HEK293 (cell line): ENCODE measurements around the gene PSTPIP1.

Experiments used
- KLF10 ChIP-seq: fragments of 450-650 bp; IDR thresholded peaks from 2 replicates; pipeline ENCODE4 v1.5.1; 2018; ENCODE audit warnings: missing biosample characterization, mild to moderate bottlenecking, missing genetic modification characterization
- KLF9 ChIP-seq: fragments of 450-650 bp; formaldehyde crosslinking; IDR thresholded peaks from 2 replicates; pipeline ENCODE4 v1.5.1; 2016; ENCODE audit warnings: missing biosample characterization, missing genetic modification characterization, low read depth
- PRDM6 ChIP-seq: fragments of 450-650 bp; formaldehyde crosslinking; IDR thresholded peaks from 2 replicates; pipeline ENCODE4 v1.5.1; 2017; ENCODE audit warnings: missing biosample characterization, missing genetic modification characterization
- SP2 ChIP-seq: fragments of 450-650 bp; formaldehyde crosslinking; IDR thresholded peaks from 2 replicates; pipeline ENCODE4 v1.5.1; 2016; ENCODE audit warnings: missing biosample characterization, missing genetic modification characterization
- SP3 ChIP-seq: fragments of 450-650 bp; formaldehyde crosslinking; IDR thresholded peaks from 2 replicates; pipeline ENCODE4 v1.5.1; 2016; ENCODE audit warnings: missing biosample characterization, missing genetic modification characterization
- TSHZ1 ChIP-seq: fragments of 450-650 bp; formaldehyde crosslinking; IDR thresholded peaks from 2 replicates; pipeline ENCODE4 v1.5.1; 2016; ENCODE audit warnings: missing biosample characterization, missing genetic modification characterization, borderline replicate concordance
- YY2 ChIP-seq: fragments of 450-650 bp; formaldehyde crosslinking; IDR thresholded peaks from 2 replicates; pipeline ENCODE4 v1.5.1; 2016; ENCODE audit warnings: missing biosample characterization, missing genetic modification characterization
- ZBTB11 ChIP-seq: fragments of 450-650 bp; formaldehyde crosslinking; conservative IDR thresholded peaks from 2 replicates; pipeline ENCODE4 v1.5.1; 2016; ENCODE audit warnings: low read depth, missing biosample characterization, missing genetic modification characterization
- ZBTB20 ChIP-seq: fragments of 450-650 bp; formaldehyde crosslinking; IDR thresholded peaks from 2 replicates; pipeline ENCODE4 v1.5.1; 2016; ENCODE audit warnings: missing biosample characterization, missing genetic modification characterization
- ZBTB49 ChIP-seq: fragments of 450-650 bp; formaldehyde crosslinking; IDR thresholded peaks from 2 replicates; pipeline ENCODE4 v1.5.1; 2016; ENCODE audit warnings: missing biosample characterization, missing genetic modification characterization, low read depth
- ZNF10 ChIP-seq: fragments of 450-650 bp; formaldehyde crosslinking; IDR thresholded peaks from 2 replicates; pipeline ENCODE4 v1.5.1; 2017; ENCODE audit warnings: missing biosample characterization, missing genetic modification characterization
- ZNF138 ChIP-seq: fragments of 450-650 bp; formaldehyde crosslinking; IDR thresholded peaks from 2 replicates; pipeline ENCODE4 v1.5.1; 2016; ENCODE audit warnings: missing biosample characterization, missing genetic modification characterization, borderline replicate concordance
- ZNF174 ChIP-seq: fragments of 450-650 bp; formaldehyde crosslinking; IDR thresholded peaks from 2 replicates; pipeline ENCODE4 v1.5.0; 2017; ENCODE audit warnings: missing biosample characterization, mild to moderate bottlenecking, missing genetic modification characterization
- ZNF211 ChIP-seq: fragments of 450-650 bp; formaldehyde crosslinking; IDR thresholded peaks from 2 replicates; pipeline ENCODE4 v1.5.1; 2016; ENCODE audit warnings: low read depth, missing biosample characterization, missing genetic modification characterization
- ZNF302 ChIP-seq: fragments of 450-650 bp; formaldehyde crosslinking; IDR thresholded peaks from 2 replicates; pipeline ENCODE4 v1.5.1; 2016; ENCODE audit warnings: missing biosample characterization, missing genetic modification characterization, low read depth
- ZNF341 ChIP-seq: fragments of 450-650 bp; formaldehyde crosslinking; IDR thresholded peaks from 2 replicates; pipeline ENCODE4; 2016; ENCODE audit warnings: low read depth, missing biosample characterization, missing genetic modification characterization
- ZNF366 ChIP-seq: fragments of 450-650 bp; formaldehyde crosslinking; conservative IDR thresholded peaks from 2 replicates; pipeline ENCODE4 v1.5.1; 2016; ENCODE audit warnings: missing biosample characterization, missing genetic modification characterization
- ZNF37A ChIP-seq: fragments of 450-650 bp; IDR thresholded peaks from 2 replicates; pipeline ENCODE4 v1.5.1; 2018; ENCODE audit warnings: missing biosample characterization, missing genetic modification characterization
- ZNF394 ChIP-seq: fragments of 450-650 bp; formaldehyde crosslinking; IDR thresholded peaks from 2 replicates; pipeline ENCODE4 v1.5.1; 2016; ENCODE audit warnings: missing biosample characterization, missing genetic modification characterization, mild to moderate bottlenecking, moderate library complexity, borderline replicate concordance
- ZNF488 ChIP-seq: fragments of 450-650 bp; formaldehyde crosslinking; IDR thresholded peaks from 2 replicates; pipeline ENCODE4 v1.5.1; 2016; ENCODE audit warnings: missing biosample characterization, missing genetic modification characterization
- ZNF561 ChIP-seq: fragments of 450-650 bp; IDR thresholded peaks from 2 replicates; pipeline ENCODE4 v1.5.1; 2018; ENCODE audit warnings: missing biosample characterization, missing genetic modification characterization, borderline replicate concordance
- ZNF585B ChIP-seq: fragments of 450-650 bp; formaldehyde crosslinking; IDR thresholded peaks from 2 replicates; pipeline ENCODE4 v1.5.1; 2016; ENCODE audit warnings: missing biosample characterization, missing genetic modification characterization
- ZNF600 ChIP-seq: fragments of 450-650 bp; formaldehyde crosslinking; IDR thresholded peaks from 2 replicates; pipeline ENCODE4 v1.5.1; 2016; ENCODE audit warnings: missing biosample characterization, missing genetic modification characterization
- ZNF621 ChIP-seq: fragments of 450-650 bp; formaldehyde crosslinking; IDR thresholded peaks from 2 replicates; pipeline ENCODE4 v1.5.1; 2017; ENCODE audit warnings: missing biosample characterization, missing genetic modification characterization
- ZNF658 ChIP-seq: fragments of 450-650 bp; formaldehyde crosslinking; IDR thresholded peaks from 2 replicates; pipeline ENCODE4; 2016; ENCODE audit warnings: missing biosample characterization, missing genetic modification characterization
- ZNF677 ChIP-seq: fragments of 450-650 bp; IDR thresholded peaks from 2 replicates; pipeline ENCODE4 v1.5.0; 2018; ENCODE audit warnings: missing biosample characterization, mild to moderate bottlenecking, missing genetic modification characterization, moderate library complexity
- ZNF701 ChIP-seq: fragments of 450-650 bp; formaldehyde crosslinking; IDR thresholded peaks from 2 replicates; pipeline ENCODE4 v1.5.1; 2016; ENCODE audit warnings: missing biosample characterization, missing genetic modification characterization
- ZNF792 ChIP-seq: fragments of 450-650 bp; formaldehyde crosslinking; IDR thresholded peaks from 2 replicates; pipeline ENCODE4 v1.5.1; 2016; ENCODE audit warnings: missing biosample characterization, missing genetic modification characterization

PSTPIP1 gene

GRCh38 chr15:77070495-77071304 lies 75.8 kb downstream of the PSTPIP1 start, which contains the start of gene TSPAN3 (continued):
- TF ChIP-seq ZNF366 (no peak), ZNF37A (tag by site-specific recombination) (0 out of 2 replicates have a peak, but pooled peaks have one; percentile 32), ZBTB20 (tag by site-specific recombination) (no peak), ZNF302 (tag by site-specific recombination) (no peak), ZNF488 (no peak), ZNF10 (no peak), ZNF585B (tag by site-specific recombination) (no peak), SP3 (tag by site-specific recombination) (peak; percentile 67), ZNF394 (tag by site-specific recombination) (no peak), ZNF792 (tag by site-specific recombination) (no peak), ZBTB11 (tag by site-specific recombination) (no peak), ZNF561 (tag by site-specific recombination) (peak; percentile 40), ZNF701 (tag by site-specific recombination) (no peak), SP2 (tag by site-specific recombination) (peak; percentile 75), ZNF621 (no peak), ZNF138 (no peak), KLF9 (tag by site-specific recombination) (no peak), KLF10 (tag by site-specific recombination) (0 out of 2 replicates have a peak, but pooled peaks have one; percentile 26), ZNF211 (tag by site-specific recombination) (no peak), TSHZ1 (tag by site-specific recombination) (no peak), ZNF341 (tag by site-specific recombination) (peak; percentile 20; the same call in 1 of the 2 replicates), ZNF677 (tag by site-specific recombination) (0 out of 2 replicates have a peak, but pooled peaks have one; percentile 36), ZNF174 (tag by site-specific recombination) (no peak), ZNF658 (no peak), PRDM6 (tag by site-specific recombination) (no peak), YY2 (no peak; the same call in 1 of the 2 replicates), ZBTB49 (tag by site-specific recombination) (no peak), ZNF600 (0 out of 2 replicates have a peak, but pooled peaks have one; percentile 21)
